Tibial nerve (tissue), 4 donors: ENCODE data around the gene OVOL1. TPM values are rescaled to one million over a fixed set of nuclear protein-coding genes. Genes with fewer than 3 reads are reported as not detected.

Source experiments
- DNase-seq, 2 donors: peaks; one replicate each; pipeline ENCODE4 v3.0.0-alpha.2; 2019; ENCODE audit warnings: low spot score in 2 of 2
- H3K27ac ChIP-seq, 4 donors: fragments of 200-600 bp; sonication (generic) in 3 of 4; one replicate each; pipeline ENCODE4 v1.5.1; 2017 to 2019; ENCODE audit warnings: mild to moderate bottlenecking in 1 of 4
- H3K27me3 ChIP-seq, 2 donors: fragments of 200-600 bp; sonication (generic) in 1 of 2; one replicate each; pipeline versions ENCODE4 v1.5.1 to v1.6.0; 2017 to 2019
- H3K36me3 ChIP-seq, 3 donors: fragments of 200-600 bp; sonication (generic); one replicate each; pipeline ENCODE4 v1.5.1; 2018 to 2019
- H3K4me1 ChIP-seq, 4 donors: fragments of 200-600 bp; sonication (generic) in 3 of 4; one replicate each; pipeline ENCODE4 v1.5.1; 2017 to 2019
- H3K4me3 ChIP-seq, 4 donors: fragments of 200-600 bp; sonication (generic) in 3 of 4; one replicate each; pipeline ENCODE4 v1.5.1; 2017 to 2019; ENCODE audit warnings: mild to moderate bottlenecking in 1 of 4, moderate library complexity in 1 of 4
- H3K9me3 ChIP-seq, 4 donors: fragments of 200-600 bp; sonication (generic) in 3 of 4; one replicate each; pipeline ENCODE4 v1.5.1; 2017 to 2019
- CTCF ChIP-seq, 5 experiments: fragments of 200-600 bp in 3 of 5; fragments of 450-650 bp in 2 of 5; sonication (generic) in 3 of 5; IDR thresholded peaks; one replicate each; pipeline ENCODE4 v1.5.1; 2016 to 2019; ENCODE audit warnings: antibody characterized with exemption in 5 of 5, mild to moderate bottlenecking in 3 of 5, moderate library complexity in 2 of 5
- EP300 ChIP-seq, 2 donors: sonication (generic); formaldehyde crosslinking; IDR thresholded peaks; one replicate each; pipeline ENCODE4 v1.6.1; 2017; ENCODE audit warnings: antibody characterized with exemption in 2 of 2, mild to moderate bottlenecking in 1 of 2
- POLR2A ChIP-seq, 2 donors: fragments of 450-650 bp; IDR thresholded peaks; one replicate each; pipeline ENCODE4 v1.6.1; 2017; ENCODE audit warnings: antibody characterized with exemption in 2 of 2, mild to moderate bottlenecking in 2 of 2, moderate library complexity in 2 of 2
- WGBS, 2 donors: methylation state at CpG; one replicate each; pipeline ENCODE4 v1.1.5; 2018; 5-methylcytosine and 5-hydroxymethylcytosine counted together
- total RNA-seq, 4 donors: library from RNA; depleted of rRNA; stranded (reverse); fragments of >200 nt; gene quantifications; one replicate each; pipeline ENCODE4 v1.1.0, GENCODE V29; 2016

Gene OVOL1
- total RNA-seq, 4 donors from 2014 or later = not detected

- H3K9me3 ChIP-seq = no peaks in the 10 kb centered on the region
- no peaks in the 10 kb centered on the region for H3K36me3 ChIP-seq
- H3K27me3 ChIP-seq = peaks cover 2 to 25% of the 10 kb centered on the region in 2 donors
- no peaks in the 10 kb centered on the region for H3K4me1 ChIP-seq
- H3K27ac ChIP-seq = no peak overlapping the region
- TF ChIP-seq POLR2A (IDR thresholded peaks at IDR 0.05) = no peak
- DNase-seq = no peak
- 79 to 80% methylated on average over 20 of the region's 20 CpGs for WGBS, 2 donors
- H3K4me3 ChIP-seq = no peak overlapping the region
Observed at GRCh38 chr11:65808744-65809341, 22.0 kb downstream of the OVOL1 start.

GRCh38 chr11:65809496-65809895 is 22.6 kb downstream of the OVOL1 start:
- Histone ChIP-seq H3K27ac (no peak overlapping the region), H3K36me3 (no peaks in the 10 kb centered on the region), H3K27me3 (peaks cover 0 to 18% of the 10 kb centered on the region in 2 donors), H3K4me1 (no peaks in the 10 kb centered on the region), H3K9me3 (no peaks in the 10 kb centered on the region), H3K4me3 (no peak overlapping the region)
- 76 to 85% methylated on average over 9 of the region's 9 CpGs for WGBS, 2 donors
- TF ChIP-seq POLR2A (IDR thresholded peaks at IDR 0.05) (no peak), EP300 (IDR thresholded peaks at IDR 0.05) (no peak), CTCF (IDR thresholded peaks at IDR 0.05) (no peak)
- no peak for DNase-seq

GRCh38 chr11:65810046-65810868 is 23.4 kb downstream of the OVOL1 start:
- Histone ChIP-seq H3K4me1 (peaks cover 0 to 4% (median 0%) of the 10 kb centered on the region in 4 donors), H3K27me3 (peaks cover 0 to 11% of the 10 kb centered on the region in 2 donors), H3K4me3 (no peak overlapping the region), H3K27ac (no peak overlapping the region), H3K36me3 (no peaks in the 10 kb centered on the region), H3K9me3 (no peaks in the 10 kb centered on the region)
- WGBS, 2 donors = 81 to 87% methylated on average over 23 of the region's 23 CpGs
- TF ChIP-seq CTCF (IDR thresholded peaks at IDR 0.05) (no peak), POLR2A (IDR thresholded peaks at IDR 0.05) (no peak), EP300 (IDR thresholded peaks at IDR 0.05) (no peak)
- DNase-seq = no peak

GRCh38 chr11:65811764-65812475 is 25.1 kb downstream of the OVOL1 start:
- no peaks in the 10 kb centered on the region for H3K9me3 ChIP-seq
- H3K4me1 ChIP-seq = peaks cover 0 to 10% (median 1%) of the 10 kb centered on the region in 4 donors
- DNase-seq = no peak
- TF ChIP-seq POLR2A (IDR thresholded peaks at IDR 0.05) = no peak
- TF ChIP-seq CTCF (IDR thresholded peaks at IDR 0.05) = no peak
- TF ChIP-seq EP300 (IDR thresholded peaks at IDR 0.05) = no peak
- H3K36me3 ChIP-seq = no peaks in the 10 kb centered on the region
- H3K27me3 ChIP-seq = no peaks in the 10 kb centered on the region
- H3K27ac ChIP-seq = no peak overlapping the region
- H3K4me3 ChIP-seq = no peak overlapping the region
- 49 to 62% methylated on average over 19 of the region's 19 CpGs for WGBS, 2 donors

- no peak for DNase-seq
- Histone ChIP-seq H3K9me3 (no peaks in the 10 kb centered on the region), H3K27ac (no peak overlapping the region), H3K27me3 (no peaks in the 10 kb centered on the region), H3K36me3 (no peaks in the 10 kb centered on the region), H3K4me1 (peaks cover 0 to 23% (median 9%) of the 10 kb centered on the region in 4 donors), H3K4me3 (no peak overlapping the region)
- no peak for TF ChIP-seq POLR2A (IDR thresholded peaks at IDR 0.05)
- no peak for TF ChIP-seq EP300 (IDR thresholded peaks at IDR 0.05)
- TF ChIP-seq CTCF (IDR thresholded peaks at IDR 0.05) = no peak
- WGBS, 2 donors = 57 to 69% methylated on average over 18 of the region's 18 CpGs
Observed at GRCh38 chr11:65814131-65814985, 27.5 kb downstream of the OVOL1 start.
